Thoracic aorta (tissue), 2 donors: Measurements from ENCODE around the gene KCNH2. TPM values are rescaled to one million over a fixed set of nuclear protein-coding genes. Genes with fewer than 3 reads are reported as not detected.

ENCODE experiments used
- ATAC-seq: fragments of 150-250 bp; one replicate; pipeline ENCODE4 v1.8.0; 2017; ENCODE audit warnings: low read depth; ENCODE audit not compliant: insufficient number of reproducible peaks, low FRiP score
- DNase-seq: peaks from one replicate; pipeline ENCODE4 v3.0.0-alpha.2; 2020; ENCODE audit warnings: low spot score
- H3K27ac ChIP-seq, 2 donors: fragments of 200-600 bp; sonication (generic); 1 replicate in 1 of 2; 2 replicates in 1 of 2; pipeline ENCODE4 v1.5.1; 2016; ENCODE audit warnings: mild to moderate bottlenecking in 2 of 2, moderate library complexity in 2 of 2
- H3K27me3 ChIP-seq: fragments of 200-600 bp; sonication (generic); replicated peaks from 2 replicates; pipeline ENCODE4 v1.6.0; 2016; ENCODE audit warnings: mild to moderate bottlenecking; ENCODE audit not compliant: insufficient read depth
- H3K36me3 ChIP-seq: fragments of 200-600 bp; sonication (generic); one replicate; pipeline ENCODE4 v1.5.1; 2016
- H3K4me1 ChIP-seq, 2 donors: fragments of 200-600 bp; sonication (generic); 1 replicate in 1 of 2; 2 replicates in 1 of 2; pipeline versions ENCODE4 v1.5.1 to v1.6.0; 2016; ENCODE audit warnings: low read depth in 2 of 2, mild to moderate bottlenecking in 1 of 2; ENCODE audit not compliant: control insufficient read depth in 1 of 2
- H3K4me3 ChIP-seq: fragments of 200-600 bp; sonication (generic); 2 replicates; pipeline ENCODE4 v1.5.1; 2016; ENCODE audit warnings: mild to moderate bottlenecking
- H3K9me3 ChIP-seq: fragments of 200-600 bp; sonication (generic); 2 replicates; pipeline ENCODE4 v1.5.1; 2016
- CTCF ChIP-seq: fragments of 200-600 bp; sonication (generic); IDR thresholded peaks from one replicate; pipeline ENCODE4 v1.5.1; 2019; ENCODE audit warnings: antibody characterized with exemption
- total RNA-seq, 2 donors: library from RNA; depleted of rRNA; stranded (reverse); fragments of >200 nt; gene quantifications; one replicate each; pipeline versions ENCODE4 v1.1.0 to v1.2.3, GENCODE V29; 2016

The KCNH2 gene
- total RNA-seq, 2 donors from 2014 or later = 1.2 TPM; not detected in 1

GRCh38 chr7:150997817-150998216 lies 19.7 kb upstream of the KCNH2 start:
- H3K27me3 ChIP-seq = no peaks in the 10 kb centered on the region
- no peak overlapping the region for H3K27ac ChIP-seq
- no peak for DNase-seq
- H3K4me3 ChIP-seq = no peak overlapping the region
- ATAC-seq = no peak
- no peaks in the 10 kb centered on the region for H3K36me3 ChIP-seq
- no peaks in the 10 kb centered on the region for H3K9me3 ChIP-seq
- no peak for TF ChIP-seq CTCF
- no peaks in the 10 kb centered on the region for H3K4me1 ChIP-seq

GRCh38 chr7:150997075-150997511 lies 19.0 kb upstream of the KCNH2 start:
- Histone ChIP-seq H3K36me3 (no peaks in the 10 kb centered on the region), H3K27ac (no peak overlapping the region), H3K4me1 (no peaks in the 10 kb centered on the region), H3K9me3 (no peaks in the 10 kb centered on the region), H3K4me3 (no peak overlapping the region), H3K27me3 (no peaks in the 10 kb centered on the region)
- ATAC-seq = no peak
- TF ChIP-seq CTCF = no peak
- no peak for DNase-seq

GRCh38 chr7:150996376-150997074 lies 18.4 kb upstream of the KCNH2 start:
- TF ChIP-seq CTCF = no peak
- Histone ChIP-seq H3K4me1 (no peaks in the 10 kb centered on the region), H3K27me3 (no peaks in the 10 kb centered on the region), H3K9me3 (no peaks in the 10 kb centered on the region), H3K27ac (no peak overlapping the region), H3K4me3 (no peak overlapping the region), H3K36me3 (no peaks in the 10 kb centered on the region)
- DNase-seq (no peak), ATAC-seq (no peak)

- DNase-seq (no peak), ATAC-seq (no peak)
- Histone ChIP-seq H3K4me3 (peak overlapping the region; percentile 7), H3K27ac (no peak overlapping the region), H3K36me3 (no peaks in the 10 kb centered on the region), H3K27me3 (no peaks in the 10 kb centered on the region), H3K9me3 (peaks cover 4% of the 10 kb centered on the region), H3K4me1 (no peaks in the 10 kb centered on the region)
- no peak for TF ChIP-seq CTCF
These were observed 16.9 kb upstream of the KCNH2 start for GRCh38 chr7:150994838-150995510.

GRCh38 chr7:150994141-150994837 lies 16.2 kb upstream of the KCNH2 start:
- no peaks in the 10 kb centered on the region for H3K36me3 ChIP-seq
- H3K27ac ChIP-seq = no peak overlapping the region
- H3K27me3 ChIP-seq = no peaks in the 10 kb centered on the region
- H3K4me3 ChIP-seq = peak overlapping the region; percentile 7
- no peak for TF ChIP-seq CTCF
- H3K9me3 ChIP-seq = peaks cover 4% of the 10 kb centered on the region
- no peaks in the 10 kb centered on the region for H3K4me1 ChIP-seq
- ATAC-seq (no peak), DNase-seq (no peak)
